DMS79 (cell line): ENCODE results near the gene TTC33.
"Not testable (repeated sequence)": the region's sequence is repeated elsewhere in the genome, so short reads cannot be mapped to it uniquely, and the experiment has no call there.

ENCODE experiments used
- DNase-seq: peaks from one replicate; lab custom pipeline; 2025; lab: John Stamatoyannopoulos, UW

Gene TTC33, protein sequence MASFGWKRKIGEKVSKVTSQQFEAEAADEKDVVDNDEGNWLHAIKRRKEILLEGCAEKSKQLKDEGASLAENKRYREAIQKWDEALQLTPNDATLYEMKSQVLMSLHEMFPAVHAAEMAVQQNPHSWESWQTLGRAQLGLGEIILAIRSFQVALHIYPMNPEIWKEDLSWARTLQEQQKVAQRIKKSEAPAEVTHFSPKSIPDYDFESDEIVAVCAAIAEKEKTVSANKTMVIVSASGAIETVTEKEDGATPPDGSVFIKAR

DNA sequence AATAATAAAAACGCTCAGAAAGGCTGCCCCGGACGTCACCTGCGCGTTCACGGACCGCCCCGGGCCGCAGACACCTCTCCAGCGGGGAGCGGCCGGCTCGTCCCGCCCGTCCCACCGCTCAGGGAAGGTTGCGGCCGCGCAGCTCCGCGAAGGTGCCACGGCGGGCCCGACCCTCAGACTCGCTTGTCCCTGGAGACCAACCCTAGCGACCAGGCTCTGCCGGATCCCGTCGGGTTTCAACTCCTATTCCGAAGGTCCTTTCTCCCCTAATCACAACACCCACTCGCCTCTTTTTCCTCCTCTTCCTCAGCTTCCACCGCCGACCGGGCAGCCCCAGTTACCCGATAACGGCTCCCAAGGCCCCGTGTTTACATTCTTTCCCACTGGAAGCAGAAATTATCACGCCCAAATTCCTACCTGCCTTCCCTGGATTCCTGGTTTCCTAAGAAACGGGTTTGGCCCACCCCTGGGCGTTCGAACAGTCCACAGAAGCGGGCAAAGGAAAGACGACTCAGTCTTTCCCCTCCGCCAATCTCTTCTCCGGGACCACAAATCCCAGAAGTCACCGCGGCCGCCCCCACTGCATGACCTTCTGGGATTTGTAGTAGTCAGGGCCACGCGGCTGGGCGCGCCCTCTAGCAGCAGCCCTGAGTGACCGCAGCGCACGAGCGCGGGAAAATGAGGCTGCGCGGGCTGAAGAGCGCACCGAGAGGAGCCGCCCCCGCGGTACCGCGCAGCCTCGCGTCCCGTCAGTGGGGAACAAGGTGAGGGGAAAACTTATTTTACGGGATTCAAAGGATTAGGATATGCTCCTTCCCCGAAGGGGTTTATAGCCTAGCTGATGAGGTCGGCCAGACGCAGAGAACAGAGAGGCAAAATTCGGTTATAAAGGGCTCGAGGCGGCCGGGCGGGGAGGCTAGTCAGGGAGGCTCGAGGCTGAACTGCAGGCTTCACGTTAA lies at the start of gene TTC33:
TSS of gene TTC33 (minus strand) at position 555 of the 959 bp plus-strand sequence. CDS start 8,943 bp downstream, outside the sequence.
- DNase-seq: peak; percentile 85

DNA sequence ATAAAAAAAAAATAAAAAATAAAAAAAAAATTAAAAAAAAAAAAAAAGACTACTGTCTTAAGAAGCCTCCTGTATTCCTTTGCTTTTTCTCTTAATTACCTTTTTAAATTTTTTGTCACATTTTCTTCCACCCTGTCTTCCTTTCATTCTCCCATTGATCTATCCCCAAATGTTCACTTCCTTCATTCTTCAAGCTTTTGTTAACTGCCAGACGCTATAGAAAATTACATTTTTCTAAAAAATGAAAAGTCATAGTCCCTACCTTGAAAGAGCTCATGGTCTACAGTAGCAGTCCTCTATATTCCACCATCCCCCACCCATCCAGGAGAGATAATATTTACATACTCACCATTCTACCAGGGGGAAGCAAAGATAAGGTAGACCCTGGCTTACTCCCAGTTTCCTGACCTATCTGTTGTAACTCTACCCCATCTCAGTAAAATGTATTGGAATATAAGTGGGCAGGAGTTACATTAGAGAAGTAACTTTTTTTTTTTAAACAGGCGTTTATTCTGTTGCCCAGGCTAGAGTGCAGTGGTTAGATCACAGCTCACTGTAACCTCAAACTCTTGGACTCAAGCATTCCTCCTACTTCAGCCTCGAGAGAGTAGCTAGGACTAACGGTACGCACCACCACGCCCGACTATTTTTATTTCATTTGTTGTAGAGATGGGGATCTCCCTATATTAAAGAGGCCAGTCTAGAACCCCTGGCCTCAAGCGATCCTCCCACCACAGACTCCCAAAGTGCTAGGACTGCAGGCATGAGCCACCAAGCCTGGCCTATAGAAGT lies 46.2 kb upstream of the TTC33 start:
- no peak for DNase-seq

DNA sequence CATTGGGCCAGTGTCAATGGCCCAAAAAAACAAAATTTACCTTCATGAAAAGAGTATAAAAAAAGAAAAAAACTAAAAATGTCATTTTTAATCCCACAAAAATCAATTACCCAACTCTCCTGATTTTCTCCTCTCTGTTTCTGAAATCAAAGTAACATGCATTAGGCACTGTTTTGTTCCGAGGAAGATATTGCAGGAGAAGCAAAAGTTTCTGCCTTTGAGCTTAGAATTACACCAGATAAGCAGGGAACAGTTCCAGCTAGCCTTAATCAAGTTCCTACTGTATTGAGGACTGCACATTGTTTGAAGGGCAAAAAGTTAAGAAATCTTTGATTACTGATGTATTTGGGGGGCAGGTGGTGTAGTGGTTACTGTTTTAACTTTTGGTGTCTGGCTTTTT lies 43.5 kb upstream of the TTC33 start:
- DNase-seq: no peak

DNA sequence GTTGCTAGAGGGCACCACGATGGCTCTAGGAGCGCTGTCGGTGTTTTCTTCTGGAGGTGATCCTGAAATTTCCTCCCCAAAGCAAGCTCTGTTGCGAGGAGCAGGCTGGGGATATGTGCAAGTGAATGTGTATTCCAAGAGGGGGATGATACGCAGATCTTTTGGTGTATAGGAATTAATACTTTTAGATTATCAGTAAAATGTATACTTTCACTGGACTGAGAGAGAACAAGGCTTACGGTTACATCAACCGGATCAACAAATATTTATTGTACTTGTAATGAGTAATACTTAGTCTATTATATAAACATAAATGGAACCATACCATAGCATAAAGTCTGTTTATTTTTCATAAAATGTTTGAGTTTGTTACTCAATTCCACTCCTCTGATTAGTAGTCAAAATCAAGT lies 43.0 kb upstream of the TTC33 start:
- DNase-seq: no peak

DNA sequence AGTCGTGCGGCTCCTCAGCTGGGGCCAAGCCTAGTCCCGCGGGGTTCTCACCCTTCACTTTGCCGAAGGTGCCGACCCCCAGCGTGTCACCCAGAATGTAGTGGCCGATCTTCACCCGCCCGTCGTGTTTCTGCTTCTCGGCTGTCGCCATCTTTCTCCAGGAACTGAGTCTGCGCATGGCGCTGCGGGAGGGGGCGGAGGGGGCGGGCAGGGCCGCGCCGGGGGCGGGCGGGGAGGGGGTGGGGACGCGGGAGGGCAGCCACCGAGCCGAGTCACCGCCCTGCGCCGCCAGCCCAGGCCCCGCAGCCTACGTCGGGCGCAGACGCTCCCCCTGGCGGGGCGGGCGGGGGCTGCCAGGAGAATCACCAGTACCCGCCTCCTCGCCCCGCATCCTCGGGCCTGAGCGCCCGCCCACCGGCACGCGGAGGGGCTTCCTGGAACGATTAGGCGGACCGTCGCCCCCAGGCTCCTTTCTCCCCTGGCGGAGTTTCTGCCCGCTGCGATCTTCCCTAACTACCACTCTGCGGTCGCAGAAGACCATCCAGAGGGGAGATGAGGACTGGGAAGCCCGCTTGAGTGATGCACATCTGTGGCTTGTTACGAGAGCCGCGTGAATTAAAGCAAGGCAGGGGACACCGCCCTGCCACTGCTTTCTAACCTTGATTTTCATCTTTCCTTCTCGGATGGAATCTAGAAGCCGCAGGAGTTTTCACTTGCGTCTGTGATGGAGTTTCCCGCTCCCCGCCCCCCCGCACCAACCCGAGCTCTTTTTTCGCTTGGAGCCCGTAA lies 42.4 kb upstream of the TTC33 start, which contains the start of gene PRKAA1:
TSS of gene PRKAA1 (minus strand) at position 363 of the 789 bp plus-strand sequence. CDS start at position 178, 185 bp downstream.
- peak; percentile 44 for DNase-seq

DNA sequence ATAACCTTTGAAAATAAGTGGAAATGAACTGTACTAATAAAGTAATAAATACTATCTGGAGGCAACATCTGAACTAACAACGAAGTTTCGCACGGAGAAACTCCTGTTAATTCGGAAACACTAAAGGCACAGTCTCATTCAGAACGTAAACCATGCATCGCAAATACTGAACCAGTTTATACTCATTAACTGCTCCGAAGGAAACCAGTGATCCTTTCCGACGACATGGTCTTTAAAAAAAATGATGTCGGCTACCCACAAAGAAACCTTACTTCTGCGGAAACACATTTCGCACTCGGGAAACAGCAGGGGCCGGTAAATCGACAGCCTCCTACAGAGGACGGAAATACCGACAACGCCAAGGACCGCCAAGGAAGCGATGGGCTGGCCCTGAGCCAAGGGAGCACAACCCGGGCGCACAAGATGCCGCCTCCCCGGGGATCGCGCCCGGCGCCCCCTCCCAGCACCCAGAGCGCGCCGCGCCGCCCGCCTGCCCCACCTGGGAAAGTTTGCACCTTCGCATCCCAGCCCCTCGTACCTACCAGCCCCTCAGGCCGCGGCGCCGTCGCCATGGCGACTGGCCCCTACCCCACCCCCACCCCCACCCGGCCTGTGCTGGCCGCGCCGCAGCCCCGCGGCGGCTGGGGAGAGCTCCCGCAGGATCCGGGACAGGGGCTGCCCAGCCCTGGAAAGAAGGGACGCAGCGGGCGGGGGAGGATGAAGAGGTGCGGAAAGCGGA lies 41.7 kb upstream of the TTC33 start:
- no peak for DNase-seq

DNA sequence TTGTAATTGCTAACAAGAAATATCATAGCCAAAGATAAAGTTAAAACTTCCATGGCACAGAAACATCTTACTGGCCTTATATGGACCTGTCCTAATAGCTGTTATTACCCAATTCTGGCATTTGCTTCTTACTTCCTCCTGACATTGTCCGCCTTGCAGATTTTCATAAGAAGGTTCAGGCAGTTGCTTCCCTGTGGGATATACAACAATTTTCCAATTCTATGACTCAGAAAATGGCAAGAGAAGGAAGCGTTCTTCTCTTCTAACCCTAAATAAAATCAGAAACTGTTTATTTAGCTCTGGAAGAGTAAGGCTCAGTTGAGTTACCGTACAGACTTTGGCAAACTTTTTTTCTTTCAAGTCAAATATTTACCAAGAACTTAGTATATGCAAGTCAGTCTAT lies 40.7 kb upstream of the TTC33 start:
- no peak for DNase-seq

DNA sequence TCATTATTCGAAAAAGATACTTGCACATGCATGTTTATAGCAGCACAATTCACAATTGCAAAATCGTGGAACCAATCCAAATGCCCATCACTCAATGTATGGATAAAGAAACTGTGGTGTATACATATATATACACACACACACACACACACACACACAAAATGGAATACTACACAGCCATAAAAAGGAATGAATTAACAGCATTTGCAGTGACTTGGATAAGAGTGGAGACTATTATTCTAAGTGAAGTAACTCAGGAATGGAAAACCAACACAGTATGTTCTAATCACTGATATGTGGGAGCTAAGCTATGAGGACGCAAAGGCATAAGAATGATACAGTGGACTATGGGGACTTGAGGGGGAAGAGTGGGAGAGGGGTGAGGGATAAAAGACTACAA lies 39.1 kb upstream of the TTC33 start:
- not testable (repeated sequence) for DNase-seq

DNA sequence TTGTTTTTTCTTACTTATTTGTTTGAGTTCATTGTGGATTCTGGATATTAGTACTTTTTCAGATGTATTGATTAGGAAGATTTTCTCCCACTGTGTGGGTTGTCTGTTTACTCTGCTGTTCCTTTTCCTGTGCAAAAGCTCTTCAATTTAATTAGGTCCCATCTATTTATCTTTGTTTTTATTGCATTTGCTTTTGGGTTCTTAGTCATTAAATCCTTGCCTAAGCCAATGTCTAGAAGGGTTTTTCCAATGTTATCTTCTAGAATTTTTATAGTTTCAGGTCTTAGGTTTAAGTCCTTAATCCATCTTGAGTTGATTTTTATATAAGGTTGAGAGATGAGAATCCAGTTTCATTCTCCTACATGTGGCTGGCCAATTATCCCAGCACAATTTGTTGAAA lies 38.6 kb upstream of the TTC33 start:
- not testable (repeated sequence) for DNase-seq

DNA sequence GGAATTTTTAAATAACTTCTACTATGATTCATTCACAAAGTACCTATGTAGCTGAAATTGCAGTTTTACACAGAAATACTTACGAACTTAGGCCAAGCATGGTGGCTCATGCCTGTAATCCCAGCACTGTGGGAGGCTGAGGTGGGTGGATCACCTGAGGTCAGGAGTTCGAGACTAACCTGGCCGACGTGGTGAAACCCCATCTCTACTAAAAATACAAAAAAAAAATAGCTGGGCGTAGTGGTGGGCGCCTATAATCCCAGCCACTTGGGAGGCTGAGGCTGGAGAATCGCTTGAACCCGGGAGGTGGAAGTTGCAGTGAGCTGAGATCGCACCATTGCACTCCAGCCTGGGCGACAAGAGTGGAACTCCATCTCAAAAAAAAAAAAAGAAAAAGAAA lies 36.9 kb upstream of the TTC33 start:
- not testable (repeated sequence) for DNase-seq

DNA sequence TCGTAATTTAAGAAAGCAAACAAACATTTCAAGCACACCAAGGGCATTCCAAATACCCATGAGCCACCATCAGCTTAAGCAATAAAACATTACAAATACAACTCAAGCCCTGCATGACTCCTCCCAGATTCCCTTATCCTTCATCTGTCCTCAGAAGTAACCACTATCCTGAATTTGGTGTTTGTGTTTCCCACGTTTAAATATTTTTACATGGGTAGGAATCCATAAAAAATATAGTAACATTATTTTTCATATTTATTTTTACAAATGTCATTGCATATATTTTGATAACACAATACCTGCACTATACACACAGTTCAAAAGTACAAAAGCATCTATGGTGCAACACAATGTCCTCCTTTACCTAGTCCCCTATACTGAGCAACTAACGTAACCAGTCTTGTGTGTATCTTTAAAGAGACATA lies 36.0 kb upstream of the TTC33 start:
- DNase-seq: no peak

DNA sequence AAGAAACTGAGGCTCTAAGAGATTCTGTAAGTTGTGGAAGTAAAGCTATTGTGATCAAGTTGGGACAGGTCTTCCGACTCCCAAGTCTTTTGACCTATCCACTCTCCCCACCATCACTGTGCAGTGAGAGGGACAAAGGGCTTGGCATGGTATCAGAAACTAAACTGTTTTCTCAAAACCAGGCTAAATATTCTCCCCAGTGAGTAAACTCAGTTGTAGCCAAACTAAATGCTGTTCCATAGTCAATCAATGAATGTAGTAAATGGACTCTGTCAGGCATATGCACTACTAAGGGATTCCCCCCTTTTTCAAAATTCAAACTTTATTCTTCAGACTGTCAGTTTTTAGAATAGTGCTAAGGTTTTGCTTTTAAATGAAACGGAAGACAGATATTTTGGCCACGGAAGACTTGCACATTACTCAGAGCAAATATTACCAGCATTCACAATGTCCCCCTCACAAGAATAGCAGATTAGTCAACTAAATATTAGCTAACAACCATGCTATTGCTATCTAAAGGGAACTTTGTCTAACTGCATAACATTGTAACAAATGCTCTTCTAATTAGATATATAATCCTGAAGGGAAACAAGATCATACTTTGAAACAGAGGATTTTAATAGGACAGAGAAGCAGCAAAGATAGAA lies 35.3 kb upstream of the TTC33 start:
- DNase-seq: no peak

DNA sequence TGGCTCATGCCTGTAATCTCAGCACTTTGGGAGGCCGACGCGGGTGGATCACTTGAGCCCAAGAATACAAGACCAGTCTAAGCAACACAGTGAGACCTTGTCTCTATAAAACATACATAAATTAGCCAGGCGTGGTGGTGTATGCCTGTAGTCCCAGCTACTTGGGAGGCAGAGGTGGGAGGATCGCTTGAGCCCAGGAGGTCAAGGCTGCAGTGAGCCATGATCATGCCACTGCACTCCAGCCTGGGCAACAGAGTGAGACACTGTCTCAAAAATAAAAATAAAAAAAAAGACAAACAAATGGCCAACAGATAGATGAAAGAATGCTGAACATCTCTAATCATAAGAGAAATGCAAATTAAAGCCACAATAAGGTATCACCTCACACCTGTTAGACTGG lies 33.2 kb upstream of the TTC33 start:
- DNase-seq: not testable (repeated sequence)

DNA sequence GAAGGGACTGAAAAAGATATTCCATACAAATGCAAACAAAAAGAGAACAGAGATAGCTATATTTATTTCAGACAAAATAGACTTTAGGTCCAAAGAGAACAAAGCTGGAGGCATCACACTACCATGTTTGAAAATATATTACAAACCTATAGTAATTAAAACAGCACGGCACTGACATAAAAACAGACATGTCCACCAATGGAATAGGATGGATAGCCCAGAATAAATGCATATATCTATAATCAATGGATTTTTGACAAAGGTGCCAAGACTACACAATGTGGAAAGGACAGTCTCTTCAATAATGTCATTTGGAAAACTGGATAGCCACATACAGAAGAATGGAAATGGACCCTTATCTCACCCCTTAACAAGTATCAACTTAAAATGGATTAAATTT lies 32.2 kb upstream of the TTC33 start:
- no peak for DNase-seq

DNA sequence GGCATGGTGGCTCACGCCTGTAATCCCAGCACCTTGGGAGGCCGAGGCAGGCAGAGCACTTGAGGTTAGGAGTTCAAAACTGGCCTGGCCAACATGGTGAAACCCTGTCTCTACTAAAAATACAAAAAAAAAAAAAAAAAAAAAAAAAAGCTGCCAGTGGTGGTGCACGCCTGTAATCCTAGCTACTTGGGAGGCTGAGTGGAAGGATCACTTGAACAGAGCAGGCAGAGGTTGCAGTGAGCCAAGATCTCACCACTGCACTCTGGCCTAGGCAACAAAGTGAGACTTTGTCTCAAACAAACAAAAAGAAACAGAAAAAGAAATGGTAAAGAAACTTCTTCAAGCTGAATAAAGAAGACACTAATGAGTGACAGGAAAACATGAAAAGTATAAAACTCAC lies 30.9 kb upstream of the TTC33 start:
- DNase-seq: not testable (repeated sequence)

DNA sequence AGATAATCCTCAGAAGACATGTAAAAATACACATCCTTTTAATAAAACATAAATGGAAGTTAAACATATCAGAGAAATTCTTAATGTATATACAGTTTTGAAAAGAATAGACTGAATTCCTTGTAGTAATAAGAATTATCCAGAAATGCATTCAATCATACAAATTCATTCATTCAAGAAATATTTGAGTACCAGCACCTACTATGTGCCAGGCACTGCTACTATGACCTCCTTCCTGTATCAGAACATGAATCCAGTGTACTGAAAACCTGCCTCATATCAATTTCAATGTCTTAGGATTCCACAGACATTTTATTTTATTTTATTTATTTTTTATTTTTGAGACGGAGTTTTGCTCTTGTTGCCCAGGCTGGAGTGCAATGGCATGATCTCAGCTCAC lies 29.2 kb upstream of the TTC33 start:
- DNase-seq: no peak

DNA sequence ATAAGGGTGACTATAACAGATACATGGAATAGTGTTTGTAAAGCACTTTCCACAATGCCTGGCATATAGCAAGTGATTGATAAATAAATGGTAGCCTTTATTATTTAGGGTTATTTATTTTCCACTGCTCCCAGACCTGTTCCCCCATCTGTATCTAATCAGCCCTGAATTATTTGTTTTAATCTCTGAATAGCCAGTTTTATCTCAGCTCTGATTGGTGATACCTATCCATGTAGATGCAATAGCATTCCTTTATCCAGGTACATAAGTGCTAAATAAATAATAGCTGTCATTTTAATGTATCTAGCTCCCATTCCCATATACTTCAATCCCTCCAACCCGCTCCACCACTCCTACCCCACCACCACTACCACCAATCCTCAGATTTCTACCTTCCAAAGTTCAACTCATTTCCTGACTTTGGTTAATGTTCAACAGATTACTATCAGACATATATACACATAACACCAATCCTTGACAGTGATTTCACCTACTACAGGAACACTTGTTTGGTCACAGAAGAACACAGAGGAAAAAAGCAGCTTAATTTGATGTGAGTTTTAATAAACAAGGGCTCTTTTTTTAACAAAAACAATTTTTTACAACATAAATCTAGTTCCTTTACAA lies 28.4 kb upstream of the TTC33 start:
- DNase-seq: no peak

DNA sequence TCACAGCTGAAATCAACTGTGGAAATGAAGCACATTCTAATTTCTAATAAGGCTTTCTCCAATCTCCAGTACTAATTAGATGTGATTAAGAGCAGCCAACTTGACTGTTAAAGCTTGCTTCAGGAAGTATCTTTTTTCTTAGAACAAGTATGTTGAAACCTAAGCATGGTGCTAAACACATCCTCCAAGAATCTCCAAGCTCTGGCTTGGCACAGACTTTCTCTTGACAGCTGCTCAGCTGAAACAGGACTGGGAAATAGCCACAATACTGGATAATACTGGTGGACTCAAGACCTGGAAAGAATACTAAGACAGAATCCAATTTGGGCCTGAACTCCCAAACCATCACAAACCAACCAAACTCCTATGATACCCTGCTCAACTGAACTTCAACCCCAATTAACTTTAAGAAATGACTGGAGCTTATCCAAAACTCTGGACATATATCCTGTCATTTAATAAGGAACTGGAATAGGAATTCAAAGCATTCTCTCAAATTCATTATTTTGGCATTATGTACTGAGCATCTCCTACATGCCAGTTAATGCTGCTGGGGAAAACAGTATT lies 26.2 kb upstream of the TTC33 start:
- no peak for DNase-seq

DNA sequence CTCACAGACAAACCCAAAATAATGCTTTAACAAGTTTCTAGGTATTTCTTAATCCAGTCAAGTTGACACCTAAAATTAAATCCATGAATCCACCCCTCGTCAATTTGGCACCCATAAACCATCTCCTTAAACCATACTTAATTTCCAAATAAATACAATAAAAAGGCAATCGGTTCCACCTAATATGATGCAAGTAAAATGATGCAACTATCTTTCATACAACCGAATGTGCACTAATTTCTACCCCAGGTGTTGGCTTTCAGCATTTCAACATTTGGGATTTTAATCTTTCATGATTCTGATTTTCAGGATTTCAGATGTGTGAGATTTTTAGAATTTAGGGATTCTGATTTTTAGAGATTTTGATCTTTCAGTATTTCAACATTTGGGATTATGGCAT lies 25.1 kb upstream of the TTC33 start:
- no peak for DNase-seq
